A549 (cell line): ENCODE data around the gene TNFAIP8. TPM values are rescaled to one million over a fixed set of nuclear protein-coding genes. Genes with fewer than 3 reads are reported as not detected.

Source experiments
- ATAC-seq, 2 experiments: fragments of 200-7000 bp in 1 of 2; fragments of >200 bp in 1 of 2; cut with Nextera tagmentation in 1 of 2; cut with Tn5 transposase in 1 of 2; 3 replicates each; pipeline versions ENCODE4 v1.8.0 to v1.9.1; 2018 to 2020; ENCODE audit warnings: mild to moderate bottlenecking in 1 of 2, moderate library complexity in 1 of 2
- CTCF ChIA-PET: fragments of 300-600 bp; sonication (Branson Sonifier 250); formaldehyde crosslinking; extraction: SDS; loops from one replicate; lab custom pipeline; 2021; ENCODE audit warnings: antibody characterized with exemption, inconsistent platforms; lab: Yijun Ruan, JAX
- POLR2A ChIA-PET: fragments of 350-600 bp; formaldehyde crosslinking; extraction: SDS; loops from one replicate; lab custom pipeline; 2021; ENCODE audit warnings: antibody characterized with exemption, inconsistent platforms; lab: Yijun Ruan, JAX
- DNase-seq, 2 experiments: peaks; one replicate each; pipeline versions ENCODE4 v3.0.0 to v3.0.0-alpha.2; 2011 to 2016; ENCODE audit warnings: low read depth in 1 of 2, low spot score in 1 of 2
- FAIRE-seq: peaks from 2 replicates; lab custom pipeline; 2011; peaks lifted over from hg19 to GRCh38; lab: Jason Lieb, UNC
- H3K27ac ChIP-seq, 2 experiments: fragments of >200 bp; sonication (Bioruptor Twin); formaldehyde crosslinking; 3 replicates each; pipeline ENCODE4 v1.5.1; 2016 to 2017
- H3K4me1 ChIP-seq: fragments of >200 bp; sonication (Bioruptor Twin); formaldehyde crosslinking; 3 replicates; pipeline ENCODE4 v1.6.1; 2016
- H3K4me2 ChIP-seq: fragments of >200 bp; sonication (Bioruptor Twin); formaldehyde crosslinking; 3 replicates; pipeline ENCODE4 v1.6.1; 2016
- H3K4me3 ChIP-seq: fragments of >200 bp; sonication (Bioruptor Twin); formaldehyde crosslinking; 3 replicates; pipeline ENCODE4 v1.5.1; 2016
- H3K9me3 ChIP-seq: fragments of >200 bp; sonication (Bioruptor Twin); formaldehyde crosslinking; 3 replicates; pipeline ENCODE4 v1.6.1; 2016
- CBX8 ChIP-seq: fragments of 200-600 bp; sonication (generic); IDR thresholded peaks from 2 replicates; pipeline ENCODE4 v1.6.1; 2016
- CEBPB ChIP-seq, 2 experiments: fragments of >200 bp in 1 of 2; sonication (Bioruptor Twin) in 1 of 2; formaldehyde crosslinking in 1 of 2; IDR thresholded peaks; 2 replicates each; pipeline ENCODE4 v1.6.1; 2012 to 2016
- CTCF ChIP-seq: fragments of >200 bp; sonication (Bioruptor Twin); formaldehyde crosslinking; IDR thresholded peaks from 3 replicates; pipeline ENCODE4 v1.5.1; 2016
- EHF ChIP-seq: fragments of 250-450 bp; sonication (Bioruptor Pico); IDR thresholded peaks from 2 replicates; pipeline ENCODE4 v1.5.0; 2020; ENCODE audit warnings: mild to moderate bottlenecking
- EHMT2 ChIP-seq: fragments of 200-600 bp; sonication (generic); IDR thresholded peaks from 2 replicates; pipeline ENCODE4 v1.6.1; 2016; ENCODE audit warnings: antibody characterized with exemption, low read depth, mild to moderate bottlenecking, moderate library complexity
- EP300 ChIP-seq, 2 experiments: fragments of >200 bp; sonication (Bioruptor Twin); formaldehyde crosslinking; IDR thresholded peaks; 2 replicates in 1 of 2; 3 replicates in 1 of 2; pipeline ENCODE4 v1.6.1; 2016 to 2017
- FOSB ChIP-seq: fragments of 250-450 bp; sonication (Bioruptor Pico); IDR thresholded peaks from 2 replicates; pipeline ENCODE4 v1.5.0; 2020; ENCODE audit warnings: mild to moderate bottlenecking, moderate library complexity
- HDAC2 ChIP-seq: fragments of 200-600 bp; sonication (generic); IDR thresholded peaks from 2 replicates; pipeline ENCODE4 v1.6.1; 2016
- HMGXB4 ChIP-seq: fragments of 250-450 bp; sonication (Bioruptor Pico); IDR thresholded peaks from 2 replicates; pipeline ENCODE4 v1.5.0; 2021; ENCODE audit warnings: mild to moderate bottlenecking, moderate library complexity, borderline replicate concordance
- HOXB13 ChIP-seq: fragments of 250-450 bp; sonication (Bioruptor Pico); IDR thresholded peaks from 2 replicates; pipeline ENCODE4 v1.5.0; 2020; ENCODE audit warnings: low read depth, mild to moderate bottlenecking, moderate library complexity
- JUNB ChIP-seq: fragments of >200 bp; sonication (Bioruptor Twin); formaldehyde crosslinking; IDR thresholded peaks from 2 replicates; pipeline ENCODE4 v1.6.1; 2016
- MAFK ChIP-seq: fragments of 450-650 bp; IDR thresholded peaks from 2 replicates; pipeline ENCODE4 v1.6.1; 2014; ENCODE audit not compliant: partially characterized antibody
- MAX ChIP-seq: IDR thresholded peaks from 2 replicates; pipeline ENCODE4 v1.6.1; 2012
- NFE2L2 ChIP-seq: fragments of 150-350 bp; conservative IDR thresholded peaks from 2 replicates; pipeline ENCODE4 v1.6.1; 2014; ENCODE audit warnings: low read length
- NPAS2 ChIP-seq: fragments of 250-450 bp; sonication (Bioruptor Pico); IDR thresholded peaks from 2 replicates; pipeline ENCODE4 v1.8.0; 2022; ENCODE audit warnings: mild to moderate bottlenecking, moderate library complexity, borderline replicate concordance
- POLR2A ChIP-seq: IDR thresholded peaks from 2 replicates; pipeline ENCODE4 v1.6.1; 2012; ENCODE audit warnings: mild to moderate bottlenecking, low read length
- POLR2AphosphoS2 ChIP-seq: conservative IDR thresholded peaks from 2 replicates; pipeline ENCODE4 v1.6.1; 2012; ENCODE audit warnings: low read length, improper control_type of control experiment, inconsistent platforms
- RCOR1 ChIP-seq: fragments of 150-350 bp; IDR thresholded peaks from 2 replicates; pipeline ENCODE4 v1.6.1; 2014; ENCODE audit warnings: antibody characterized with exemption, low read length, low read depth
- SREBF2 ChIP-seq: fragments of 450-650 bp; IDR thresholded peaks from 2 replicates; pipeline ENCODE4 v1.6.1; 2014; ENCODE audit warnings: mild to moderate bottlenecking, moderate library complexity
- ZC3H11A ChIP-seq: fragments of 450-650 bp; IDR thresholded peaks from 2 replicates; pipeline ENCODE4 v1.6.1; 2014; ENCODE audit warnings: antibody characterized with exemption, mild to moderate bottlenecking
- ZFP36 ChIP-seq: fragments of 450-650 bp; IDR thresholded peaks from 2 replicates; pipeline ENCODE4 v1.6.1; 2014; ENCODE audit warnings: borderline replicate concordance; ENCODE audit not compliant: partially characterized antibody
- ZSCAN20 ChIP-seq: fragments of 250-450 bp; sonication (Bioruptor Pico); IDR thresholded peaks from 2 replicates; pipeline ENCODE4 v1.8.0; 2022; ENCODE audit warnings: mild to moderate bottlenecking, moderate library complexity
- WGBS: methylation state at CpG from one replicate; pipeline ENCODE4 v1.1.6; 2017; ENCODE audit errors: missing lambda C conversion rate; 5-methylcytosine and 5-hydroxymethylcytosine counted together
- polyA plus RNA-seq, 4 experiments: library from polyadenylated mRNA; depleted of rRNA in 3 of 4; stranded (reverse); fragments of >200 nt; fragmentation: RNase III in 1 of 4; extraction: RNeasy Plus Mini Kit Qiagen cat#74134 plus additional on column Dnase treatment in 1 of 4; gene quantifications; 2 replicates in 3 of 4; 3 replicates in 1 of 4; pipeline ENCODE4 v1.2.3, GENCODE V29; 2011 to 2017
- TF ChIP-seq, protein P1 (sequence below): fragments of 150-350 bp; IDR thresholded peaks from 2 replicates; pipeline ENCODE4 v1.6.1; 2014; ENCODE audit warnings: low read depth, mild to moderate bottlenecking, low read length

TNFAIP8 gene
- polyA plus RNA-seq, 2 of the 4 experiments (the other 2 are of a cell fraction): 34.9 to 35.7 TPM

DNA sequence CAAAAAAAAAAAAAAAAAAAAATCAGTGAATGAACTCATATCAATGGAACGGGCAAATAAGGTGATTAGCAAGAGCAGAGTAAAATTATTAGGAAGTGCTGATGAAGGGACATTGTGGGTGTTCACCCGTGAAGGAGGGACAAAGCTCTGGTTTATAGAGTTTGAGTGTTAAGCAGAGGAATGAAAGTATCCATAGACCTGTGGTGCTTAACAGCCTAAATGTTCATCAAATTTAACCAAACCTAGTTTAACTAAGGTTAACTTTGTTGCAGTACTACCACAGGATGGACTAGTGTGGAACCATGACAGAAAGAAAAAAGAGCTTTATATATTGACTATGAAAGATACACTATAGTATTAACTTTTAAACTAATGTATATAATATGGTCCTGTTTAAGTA is 44.1 kb upstream of the TNFAIP8 start:
- no peak overlapping the region for H3K4me2 ChIP-seq
- CTCF ChIA-PET: interaction anchor here (0.7 to 4.7 kb wide), 4 partner anchors 8 to 101 kb away, joined by 3 to 28 read pairs (median 7); no protein-coding TSS in a partner anchor
- peaks cover 55% of the 10 kb centered on the region for H3K4me1 ChIP-seq
- TF ChIP-seq POLR2AphosphoS2 (no peak), EHMT2 (no peak), HOXB13 (CRISPR knock-in tag) (no peak), ZC3H11A (no peak), HDAC2 (no peak), ZSCAN20 (CRISPR knock-in tag) (no peak), RCOR1 (no peak), HMGXB4 (CRISPR knock-in tag) (no peak), NPAS2 (CRISPR knock-in tag) (no peak), FOSB (CRISPR knock-in tag) (no peak), MAFK (no peak), JUNB (no peak), MAX (no peak), EP300 (IDR thresholded peaks at IDR 0.05) (no peak), CTCF (no peak), SREBF2 (no peak), EHF (CRISPR knock-in tag) (no peak), CEBPB (IDR thresholded peaks at IDR 0.05) (no peak)
- POLR2A ChIA-PET: interaction anchor here (1.0 kb wide), 1 partner anchor 12 kb away, joined by 7 read pairs; no protein-coding TSS in a partner anchor
- H3K4me3 ChIP-seq: no peak overlapping the region
- no peak for FAIRE-seq
- no peaks in the 10 kb centered on the region for H3K9me3 ChIP-seq
- H3K27ac ChIP-seq: no peak overlapping the region
- no peak for ATAC-seq
- WGBS: 88% methylated on average over 2 of the region's 2 CpGs
- DNase-seq: no peak

GRCh38 chr5:119312403-119312802 is 43.4 kb upstream of the TNFAIP8 start:
- no peak for DNase-seq
- H3K4me1 ChIP-seq: peaks cover 48% of the 10 kb centered on the region
- H3K4me3 ChIP-seq: no peak overlapping the region
- TF ChIP-seq, protein P1, sequence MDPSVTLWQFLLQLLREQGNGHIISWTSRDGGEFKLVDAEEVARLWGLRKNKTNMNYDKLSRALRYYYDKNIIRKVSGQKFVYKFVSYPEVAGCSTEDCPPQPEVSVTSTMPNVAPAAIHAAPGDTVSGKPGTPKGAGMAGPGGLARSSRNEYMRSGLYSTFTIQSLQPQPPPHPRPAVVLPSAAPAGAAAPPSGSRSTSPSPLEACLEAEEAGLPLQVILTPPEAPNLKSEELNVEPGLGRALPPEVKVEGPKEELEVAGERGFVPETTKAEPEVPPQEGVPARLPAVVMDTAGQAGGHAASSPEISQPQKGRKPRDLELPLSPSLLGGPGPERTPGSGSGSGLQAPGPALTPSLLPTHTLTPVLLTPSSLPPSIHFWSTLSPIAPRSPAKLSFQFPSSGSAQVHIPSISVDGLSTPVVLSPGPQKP: no peak
- no peak for TF ChIP-seq EHF (CRISPR knock-in tag)
- TF ChIP-seq CBX8: no peak
- TF ChIP-seq NFE2L2: no peak
- TF ChIP-seq MAFK: no peak
- no peak for TF ChIP-seq HDAC2
- no peak for TF ChIP-seq POLR2A
- no peak for TF ChIP-seq ZFP36
- no peak overlapping the region for H3K27ac ChIP-seq
- POLR2A ChIA-PET: interaction anchor here (1.0 kb wide), 1 partner anchor 12 kb away, joined by 7 read pairs; no protein-coding TSS in a partner anchor
- no peak for FAIRE-seq
- no peaks in the 10 kb centered on the region for H3K9me3 ChIP-seq
- CTCF ChIA-PET: interaction anchor here (1.2 to 4.7 kb wide), 3 partner anchors 9 to 100 kb away, joined by 3 to 28 read pairs (median 11); no protein-coding TSS in a partner anchor
- no peak overlapping the region for H3K4me2 ChIP-seq
- ATAC-seq: no peak
- 95% methylated on average over 5 of the region's 5 CpGs for WGBS
